ENCODE measurements around the gene MET.

MET gene

DNA sequence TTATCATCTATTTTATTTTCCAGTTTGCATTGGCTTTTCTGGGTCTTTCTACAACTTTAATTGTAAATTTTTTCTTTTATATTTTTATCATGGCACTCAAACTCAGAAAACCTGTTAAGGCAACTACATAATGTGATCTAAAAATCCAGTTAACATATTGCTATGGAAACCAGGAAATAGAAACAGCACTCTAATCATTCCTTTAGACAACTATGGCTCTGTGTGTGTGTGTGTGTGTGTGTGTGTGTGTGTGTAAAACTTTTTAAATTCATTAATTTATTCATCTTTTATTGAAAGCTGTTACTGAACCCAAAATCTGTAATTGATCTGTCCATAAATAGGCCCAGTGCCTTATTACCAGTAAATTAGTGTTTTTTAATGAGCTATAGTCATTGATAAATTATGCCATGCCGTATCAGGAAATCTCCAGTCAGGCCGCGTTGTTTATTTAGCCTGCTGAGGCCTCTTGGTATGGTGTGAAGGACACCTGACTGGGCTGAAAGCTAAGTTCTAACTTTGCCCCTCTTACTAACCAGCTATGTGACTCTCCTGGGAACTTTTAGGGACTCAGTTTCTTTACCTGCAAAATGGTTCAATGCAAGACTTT is 1.5 kb upstream of the MET start:
- no peak overlapping the region for H3K27ac ChIP-seq
- DNase-seq, result no peak

DNA sequence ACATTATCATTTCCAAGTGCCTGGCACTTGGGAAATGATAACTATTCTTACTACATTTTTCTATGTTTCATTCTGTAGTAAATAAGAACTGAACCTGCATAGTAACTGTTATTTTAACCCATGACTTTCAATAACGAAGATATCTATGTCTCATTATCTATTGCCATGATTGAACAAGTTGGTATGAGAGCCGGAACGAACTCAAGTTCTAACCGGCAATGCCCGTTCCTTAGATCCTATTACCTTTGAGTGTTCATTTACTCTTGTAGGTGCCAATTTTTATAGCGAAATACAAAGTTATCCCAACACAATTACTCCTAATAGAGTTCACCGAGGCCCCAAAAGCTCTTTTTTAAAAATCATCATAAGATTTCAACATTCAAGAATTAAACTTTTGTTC is 885 bp upstream of the MET start:
- Histone ChIP-seq H3K27ac (no peak overlapping the region), H3K9me3 (ENCODE audit: severe bottlenecking) (no peaks in the 10 kb centered on the region), H3K36me3 (no peaks in the 10 kb centered on the region), H3K27me3 (ENCODE audit: insufficient read depth, low read depth, severe bottlenecking) (peaks cover 2% of the 10 kb centered on the region), H3K4me3 (ENCODE audit: low read depth, low read length) (peak overlapping the region; percentile 53)
- TF ChIP-seq, protein P1, sequence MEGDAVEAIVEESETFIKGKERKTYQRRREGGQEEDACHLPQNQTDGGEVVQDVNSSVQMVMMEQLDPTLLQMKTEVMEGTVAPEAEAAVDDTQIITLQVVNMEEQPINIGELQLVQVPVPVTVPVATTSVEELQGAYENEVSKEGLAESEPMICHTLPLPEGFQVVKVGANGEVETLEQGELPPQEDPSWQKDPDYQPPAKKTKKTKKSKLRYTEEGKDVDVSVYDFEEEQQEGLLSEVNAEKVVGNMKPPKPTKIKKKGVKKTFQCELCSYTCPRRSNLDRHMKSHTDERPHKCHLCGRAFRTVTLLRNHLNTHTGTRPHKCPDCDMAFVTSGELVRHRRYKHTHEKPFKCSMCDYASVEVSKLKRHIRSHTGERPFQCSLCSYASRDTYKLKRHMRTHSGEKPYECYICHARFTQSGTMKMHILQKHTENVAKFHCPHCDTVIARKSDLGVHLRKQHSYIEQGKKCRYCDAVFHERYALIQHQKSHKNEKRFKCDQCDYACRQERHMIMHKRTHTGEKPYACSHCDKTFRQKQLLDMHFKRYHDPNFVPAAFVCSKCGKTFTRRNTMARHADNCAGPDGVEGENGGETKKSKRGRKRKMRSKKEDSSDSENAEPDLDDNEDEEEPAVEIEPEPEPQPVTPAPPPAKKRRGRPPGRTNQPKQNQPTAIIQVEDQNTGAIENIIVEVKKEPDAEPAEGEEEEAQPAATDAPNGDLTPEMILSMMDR (IDR thresholded peaks at IDR 0.05; ENCODE audit: low read depth, low read length), result no peak
- DNase-seq, result no peak

More for the DNA sequence above, 1.5 kb upstream of the MET start:
- Histone ChIP-seq H3K27me3 (ENCODE audit: insufficient read depth, low read depth, severe bottlenecking) (peaks cover 2% of the 10 kb centered on the region), H3K4me3 (ENCODE audit: low read depth, low read length) (no peak overlapping the region), H3K36me3 (no peaks in the 10 kb centered on the region), H3K9me3 (ENCODE audit: severe bottlenecking) (no peaks in the 10 kb centered on the region)
- TF ChIP-seq, protein P1 (IDR thresholded peaks at IDR 0.05; ENCODE audit: low read depth, low read length), result no peak

DNA sequence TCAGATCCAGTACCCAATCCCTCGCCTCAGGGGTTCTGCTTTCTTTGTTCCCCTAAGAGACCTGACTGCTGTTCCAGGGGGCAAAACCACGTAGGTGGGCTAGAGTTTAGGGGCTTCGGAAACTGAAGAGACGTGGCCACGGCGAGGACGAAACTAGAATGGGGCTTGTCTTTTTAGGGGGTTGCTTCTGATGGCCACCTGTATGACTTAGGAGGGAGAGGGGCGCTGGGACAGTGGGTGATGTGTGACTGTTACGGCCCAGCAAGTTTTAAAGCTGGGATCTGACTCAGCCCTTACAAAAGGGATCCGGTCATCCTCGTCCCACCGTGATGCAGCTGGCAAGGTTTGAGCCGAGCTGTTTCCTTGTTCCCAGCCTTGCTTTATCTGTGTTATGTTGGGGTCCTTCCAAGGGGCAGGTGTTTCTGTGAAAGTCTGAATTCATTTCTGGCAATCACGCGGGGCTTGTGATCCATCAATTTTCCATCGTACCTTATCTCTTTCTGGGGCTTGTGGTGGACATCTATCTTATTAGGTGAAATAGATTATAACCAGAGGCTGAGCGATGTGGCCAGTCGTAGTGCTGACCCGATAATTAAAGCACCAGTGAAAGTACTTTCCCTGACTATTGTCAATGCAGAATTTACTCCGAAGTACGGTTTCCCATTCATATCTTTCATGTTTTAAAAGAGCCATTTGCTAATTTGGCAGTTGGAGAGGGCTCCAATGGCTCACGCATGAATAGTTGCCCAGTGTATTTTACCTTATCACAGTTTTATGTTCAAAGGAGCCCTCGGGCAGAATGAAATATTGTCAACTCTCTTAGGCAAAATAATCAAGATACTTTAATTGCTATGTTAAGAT is 830 bp downstream of the MET start:
- TF ChIP-seq, protein P1 (IDR thresholded peaks at IDR 0.05; ENCODE audit: low read depth, low read length), result no peak
- Histone ChIP-seq H3K36me3 (no peaks in the 10 kb centered on the region), H3K27me3 (ENCODE audit: insufficient read depth, low read depth, severe bottlenecking) (peaks cover 2% of the 10 kb centered on the region), H3K27ac (no peak overlapping the region), H3K9me3 (ENCODE audit: severe bottlenecking) (no peaks in the 10 kb centered on the region), H3K4me3 (ENCODE audit: low read depth, low read length) (peak overlapping the region; percentile 40)
- DNase-seq, result no peak

DNA sequence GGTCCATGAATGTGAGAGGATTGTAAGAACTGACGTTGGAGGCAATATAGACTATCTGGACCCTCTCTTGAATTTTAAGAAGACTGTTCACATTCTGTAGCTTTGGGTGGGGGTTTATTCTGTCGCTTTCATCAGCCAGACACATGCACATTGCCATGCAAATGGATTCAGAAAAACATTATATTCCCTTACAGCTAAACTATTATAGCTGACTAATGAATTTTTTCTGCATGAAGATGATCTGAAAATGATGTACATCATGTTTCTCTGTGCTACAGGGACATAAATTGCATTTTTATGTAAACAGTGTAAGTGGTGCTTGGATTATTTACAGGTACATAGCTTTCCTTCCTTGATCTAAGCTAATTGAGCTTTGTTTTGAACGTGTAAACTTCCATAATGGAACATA is 1.5 kb downstream of the MET start:
- DNase-seq, result no peak
- Histone ChIP-seq H3K27ac (no peak overlapping the region), H3K9me3 (ENCODE audit: severe bottlenecking) (no peaks in the 10 kb centered on the region), H3K27me3 (ENCODE audit: insufficient read depth, low read depth, severe bottlenecking) (peaks cover 2% of the 10 kb centered on the region), H3K4me3 (ENCODE audit: low read depth, low read length) (no peak overlapping the region), H3K36me3 (no peaks in the 10 kb centered on the region)
- TF ChIP-seq, protein P1 (IDR thresholded peaks at IDR 0.05; ENCODE audit: low read depth, low read length), result no peak

DNA sequence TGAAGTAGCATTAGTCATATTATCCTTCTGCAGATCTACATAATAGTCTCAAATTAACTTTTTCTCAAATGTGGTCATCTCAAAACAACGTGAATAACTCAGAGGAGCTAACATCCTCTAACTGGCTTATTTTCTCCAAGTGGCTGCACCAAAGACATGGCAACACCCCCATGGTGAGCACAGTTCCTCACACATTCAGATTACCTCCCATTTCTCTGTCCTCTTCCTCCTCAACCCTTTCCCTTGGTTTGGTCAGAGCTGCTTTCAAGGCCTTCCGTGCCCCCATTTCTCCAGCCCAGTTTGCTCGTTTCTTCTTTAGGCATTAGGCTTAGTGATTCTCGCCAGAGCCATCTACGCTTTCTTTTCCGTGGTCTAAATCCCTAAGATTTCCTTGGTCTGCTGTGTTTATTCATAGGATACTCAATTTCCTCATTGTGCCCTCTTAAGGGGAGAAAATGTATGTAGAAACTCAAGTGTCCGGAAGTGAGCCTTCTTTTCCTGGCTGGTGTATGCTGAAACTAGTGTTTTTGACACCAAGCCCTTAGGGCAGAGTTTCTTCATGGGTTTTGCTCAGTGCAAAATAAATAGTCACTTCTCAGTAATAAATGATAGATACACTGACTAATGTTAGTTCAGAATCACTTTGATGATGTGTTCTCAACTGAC is 2.6 kb downstream of the MET start:
- no peak for DNase-seq
- no peak overlapping the region for H3K4me3 ChIP-seq (ENCODE audit: low read depth, low read length)

More for the DNA sequence above, 2.6 kb downstream of the MET start:
- TF ChIP-seq, protein P1 (IDR thresholded peaks at IDR 0.05; ENCODE audit: low read depth, low read length), result no peak
- Histone ChIP-seq H3K27me3 (ENCODE audit: insufficient read depth, low read depth, severe bottlenecking) (peaks cover 2% of the 10 kb centered on the region), H3K9me3 (ENCODE audit: severe bottlenecking) (no peaks in the 10 kb centered on the region), H3K36me3 (no peaks in the 10 kb centered on the region), H3K27ac (no peak overlapping the region)
